ENCODE data around the gene GEMIN7.

- no peak for TF ChIP-seq CTCF (IDR thresholded peaks at IDR 0.05 in 8 of 11, conservative IDR thresholded peaks at IDR 0.05 in 3 of 11)
- TF ChIP-seq POLR2AphosphoS5 (IDR thresholded peaks at IDR 0.05) = no peak
- TF ChIP-seq POLR2A (IDR thresholded peaks at IDR 0.05) = no peak
These were observed 49.1 kb downstream of the GEMIN7 start for GRCh38 chr19:45128146-45128545.

Measured in spleen (tissue), 7 donors.